HG02970 (cell line): Measurements from ENCODE around the gene EFHD2.
"Not testable (repeated sequence)": the region's sequence is repeated elsewhere in the genome, so short reads cannot be mapped to it uniquely, and the experiment has no call there.

Experiments
- ATAC-seq: cut with Tn5 transposase; IDR thresholded peaks from one replicate; pipeline ENCODE4 v1.9.1; 2021; ENCODE audit warnings: mild to moderate bottlenecking, moderate library complexity, moderate number of reproducible peaks; ENCODE audit not compliant: unreplicated experiment, low FRiP score

The EFHD2 gene

DNA sequence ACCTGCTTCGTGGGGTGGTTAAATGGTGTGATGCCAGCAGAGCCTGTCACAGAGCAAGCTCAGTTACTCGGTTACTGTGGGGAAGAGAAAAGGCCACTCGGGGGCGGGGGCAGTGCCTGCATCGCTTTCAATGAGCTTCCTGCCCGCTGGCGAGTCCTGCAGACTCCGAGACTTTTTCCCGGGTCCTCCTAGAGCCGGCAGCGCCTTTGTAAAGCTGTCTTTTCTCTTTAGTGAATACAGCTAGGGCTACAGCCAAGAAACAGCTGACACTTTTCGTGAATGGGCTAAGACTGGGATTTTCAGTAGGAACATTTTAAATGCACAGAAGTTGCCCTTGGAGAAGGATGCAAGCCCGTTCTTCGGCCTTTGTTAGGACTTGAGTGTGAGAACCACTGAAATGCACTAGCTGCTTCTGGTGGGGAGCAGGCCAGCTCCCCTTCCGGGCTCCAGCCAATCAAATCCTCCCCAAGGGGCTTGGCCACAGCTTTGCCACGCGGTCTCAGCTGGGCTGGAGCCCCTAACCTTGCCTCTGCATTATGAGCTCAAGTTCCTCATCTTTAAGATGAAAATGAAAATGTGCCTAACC, 23.4 kb upstream of the EFHD2 start:
- no peak for ATAC-seq

DNA sequence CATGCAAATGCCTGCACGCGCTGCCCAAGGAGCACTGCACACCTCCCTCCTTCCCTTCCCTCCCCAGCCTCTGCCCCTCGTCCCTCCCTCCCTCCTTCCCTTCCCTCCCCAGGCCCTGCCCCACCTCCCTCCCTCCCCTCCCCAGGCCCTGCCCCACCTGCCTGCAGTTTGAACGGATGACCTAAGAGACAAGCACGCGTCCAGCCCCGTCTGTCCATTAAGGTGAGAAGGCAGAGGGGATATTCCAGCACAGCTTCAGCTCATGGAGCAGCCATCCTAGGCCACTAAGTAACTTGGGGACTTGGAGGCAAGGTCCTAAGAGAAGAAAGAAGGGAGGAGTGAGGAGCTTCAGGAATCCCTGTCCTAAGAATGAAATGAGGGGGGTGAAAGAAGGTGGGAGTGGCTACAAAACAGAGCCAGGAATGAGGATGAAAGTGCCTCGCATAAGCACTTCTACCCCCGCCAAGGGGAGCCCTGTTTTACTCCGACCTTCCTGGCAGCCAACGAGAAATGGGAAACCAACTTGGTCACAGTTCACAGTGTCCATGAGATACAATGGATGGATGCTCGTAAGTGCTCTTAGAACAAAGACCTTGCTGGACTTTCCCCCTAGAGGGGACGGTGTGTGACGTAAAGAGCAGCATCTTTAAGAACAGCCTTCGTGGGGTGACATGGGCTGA, 21.3 kb upstream of the EFHD2 start:
- no peak for ATAC-seq

DNA sequence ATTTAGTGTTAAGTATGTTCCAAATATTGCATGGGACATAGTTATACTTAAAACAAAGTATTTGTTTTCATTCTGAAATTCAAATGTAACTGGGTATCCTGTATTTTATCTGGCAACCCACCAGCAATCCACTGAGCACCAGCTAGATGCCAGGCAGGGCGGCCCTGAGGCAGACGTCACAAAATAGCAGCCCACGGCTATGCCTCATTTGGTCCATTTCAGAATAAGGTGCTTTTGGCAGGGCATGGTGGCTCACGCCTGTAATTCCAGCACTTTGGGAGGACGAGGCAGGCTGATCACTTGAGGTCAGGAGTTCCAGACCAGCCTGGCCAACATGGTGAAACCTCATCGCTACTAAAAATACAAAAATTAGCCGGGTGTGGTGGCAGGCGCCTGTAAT, 19.9 kb upstream of the EFHD2 start:
- ATAC-seq = not testable (repeated sequence)

DNA sequence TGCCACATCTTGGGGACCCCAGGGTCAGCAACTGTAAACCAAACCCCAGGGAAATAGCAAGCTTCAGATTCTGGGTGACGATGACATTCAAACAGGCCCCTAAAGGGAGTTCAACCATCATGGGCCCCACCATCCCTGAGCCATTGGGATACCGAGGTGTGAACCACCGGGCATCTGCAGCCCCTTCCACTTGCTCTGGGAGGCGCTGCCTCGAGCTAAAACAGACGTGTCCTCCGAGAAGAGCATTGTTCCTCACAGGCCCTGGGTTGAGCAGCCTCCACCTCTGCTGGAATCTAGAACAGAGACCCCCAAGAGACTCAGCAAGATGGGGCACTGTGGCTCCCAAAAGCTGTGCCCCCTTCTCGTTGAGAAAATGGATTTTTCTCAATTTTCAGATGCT, 19.0 kb upstream of the EFHD2 start:
- ATAC-seq = no peak

DNA sequence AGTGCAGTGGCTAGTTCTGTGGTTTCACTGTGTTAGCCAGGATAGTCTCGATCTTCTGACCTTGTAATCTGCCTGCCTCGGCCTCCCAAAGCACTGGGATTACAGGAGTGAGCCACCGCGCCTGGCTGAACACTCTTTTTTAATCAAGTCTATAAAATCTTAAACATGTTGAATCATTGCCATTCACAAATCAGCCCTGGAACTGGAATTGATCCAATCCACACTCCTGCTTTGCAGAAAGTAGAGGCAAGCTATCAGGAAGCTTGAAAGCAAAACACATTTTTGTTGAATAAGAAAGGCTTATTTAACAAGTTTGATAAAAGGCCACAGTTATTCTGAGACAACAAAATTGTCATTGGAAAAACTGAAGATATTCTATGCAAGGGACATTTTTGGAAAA, 18.3 kb upstream of the EFHD2 start:
- no peak for ATAC-seq

DNA sequence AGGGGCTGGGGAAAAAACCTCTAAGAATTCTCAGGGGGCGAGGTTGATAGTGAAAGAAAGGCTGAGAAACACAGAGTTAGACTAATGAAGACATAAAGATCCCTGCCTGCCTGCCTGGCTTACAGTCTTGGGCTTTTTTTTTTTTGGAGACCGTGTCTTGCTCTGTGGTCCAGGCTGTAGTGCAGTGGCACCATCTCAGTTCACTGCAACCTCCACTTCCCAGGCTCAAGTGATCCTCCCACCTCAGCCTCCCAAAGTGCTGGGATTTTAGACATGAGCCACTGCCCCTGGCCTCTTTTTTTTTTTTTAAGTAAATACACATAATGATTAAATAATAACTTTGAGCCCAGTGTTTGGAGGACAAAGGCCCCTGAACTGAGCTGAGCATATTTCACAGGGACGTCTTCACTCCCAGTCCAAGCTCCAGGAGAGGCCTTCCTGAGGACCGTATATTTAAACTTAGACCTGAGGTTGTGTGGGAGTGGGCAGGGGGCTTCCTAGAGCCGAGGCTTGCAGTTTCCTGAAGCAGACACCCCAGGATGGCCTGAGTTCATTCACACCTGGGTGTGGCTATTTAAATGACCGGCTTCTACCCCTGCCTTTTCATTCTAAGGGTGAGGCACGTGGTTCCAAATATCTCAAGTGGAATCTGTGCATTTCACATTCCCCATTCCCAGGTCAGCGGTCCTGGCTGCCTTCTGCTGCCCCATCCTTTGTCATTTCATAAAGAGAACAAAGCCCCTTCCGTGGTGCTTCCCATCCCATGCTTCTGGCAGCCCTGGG, 16.0 kb upstream of the EFHD2 start:
- ATAC-seq = no peak

DNA sequence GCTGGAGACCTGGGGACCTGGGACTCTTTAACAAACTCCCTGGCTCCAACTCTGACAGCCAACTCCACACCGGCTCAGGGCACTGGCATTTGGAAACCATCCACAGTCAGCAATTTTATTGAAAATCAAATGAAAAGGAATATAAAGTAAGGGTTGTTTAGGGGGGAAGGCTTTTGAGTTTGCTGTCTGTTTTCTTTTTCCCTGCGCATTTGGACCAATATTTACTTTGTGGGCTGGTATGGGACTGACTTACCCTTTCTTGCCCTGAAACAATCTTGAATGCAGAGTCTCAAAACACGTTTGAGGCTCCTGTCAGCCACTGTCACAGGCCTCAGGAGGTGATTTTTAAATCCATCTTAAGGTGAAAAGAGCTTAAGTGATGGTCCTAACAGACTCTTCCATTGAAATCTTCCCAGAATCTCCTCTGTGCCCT, 15.4 kb upstream of the EFHD2 start:
- ATAC-seq = no peak

DNA sequence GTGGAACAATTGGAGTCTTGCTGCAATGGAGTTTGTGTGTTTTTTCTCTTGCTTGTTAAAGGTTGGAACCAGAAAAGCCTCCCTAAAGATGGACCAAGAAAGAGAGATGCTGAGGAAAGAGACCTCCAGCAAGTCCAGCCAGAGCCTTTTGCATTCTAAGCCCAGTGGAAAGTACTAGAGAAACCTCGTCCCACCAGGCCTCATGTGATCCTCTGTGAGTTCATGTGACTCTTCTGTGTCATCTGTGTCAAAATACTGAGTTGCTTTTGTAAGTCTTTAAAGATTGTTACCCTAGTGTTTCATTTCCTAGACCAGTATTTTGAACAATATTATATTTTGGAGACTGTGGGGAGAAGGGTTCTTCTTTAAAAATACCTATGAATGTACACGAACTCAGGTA, 12.5 kb upstream of the EFHD2 start:
- ATAC-seq = no peak

DNA sequence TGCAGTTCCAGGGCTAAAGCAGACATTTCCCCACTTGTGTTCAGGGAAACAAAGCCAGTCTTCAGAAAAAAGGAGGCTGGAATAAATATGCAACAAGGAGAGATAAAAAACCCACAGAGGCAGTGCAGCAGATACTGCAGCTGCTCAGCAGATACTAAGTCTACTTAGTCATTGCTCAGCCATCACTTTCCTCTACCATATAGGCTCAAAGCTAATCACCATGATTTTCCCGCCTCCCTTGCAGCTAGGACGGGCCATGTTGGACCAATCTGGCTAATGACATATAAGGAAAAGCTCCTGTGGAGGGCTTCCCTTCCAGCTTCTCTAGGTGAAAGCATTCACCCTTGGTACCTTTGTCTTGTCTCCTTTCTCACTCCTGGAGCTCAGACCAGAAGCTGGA, 10.0 kb upstream of the EFHD2 start:
- ATAC-seq = no peak

DNA sequence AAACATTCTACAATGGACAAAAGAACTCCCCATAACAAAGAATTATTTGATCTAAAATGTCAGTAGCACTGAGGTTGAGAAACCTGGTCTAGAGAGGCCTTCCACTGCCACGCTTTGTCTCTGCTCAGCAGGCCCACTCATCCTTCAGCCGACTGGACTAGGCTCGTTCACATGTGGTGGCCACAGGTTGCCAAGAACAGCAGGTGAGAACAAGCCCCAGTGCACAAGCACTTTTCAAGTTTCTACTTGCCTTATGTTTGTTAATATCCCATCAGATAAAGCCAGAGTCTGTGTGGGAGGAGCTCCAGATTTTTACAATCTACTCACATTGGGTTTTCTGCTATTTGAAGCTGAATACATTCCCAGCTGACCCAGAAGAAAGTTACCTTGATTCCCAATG, 9.1 kb upstream of the EFHD2 start:
- ATAC-seq = no peak

DNA sequence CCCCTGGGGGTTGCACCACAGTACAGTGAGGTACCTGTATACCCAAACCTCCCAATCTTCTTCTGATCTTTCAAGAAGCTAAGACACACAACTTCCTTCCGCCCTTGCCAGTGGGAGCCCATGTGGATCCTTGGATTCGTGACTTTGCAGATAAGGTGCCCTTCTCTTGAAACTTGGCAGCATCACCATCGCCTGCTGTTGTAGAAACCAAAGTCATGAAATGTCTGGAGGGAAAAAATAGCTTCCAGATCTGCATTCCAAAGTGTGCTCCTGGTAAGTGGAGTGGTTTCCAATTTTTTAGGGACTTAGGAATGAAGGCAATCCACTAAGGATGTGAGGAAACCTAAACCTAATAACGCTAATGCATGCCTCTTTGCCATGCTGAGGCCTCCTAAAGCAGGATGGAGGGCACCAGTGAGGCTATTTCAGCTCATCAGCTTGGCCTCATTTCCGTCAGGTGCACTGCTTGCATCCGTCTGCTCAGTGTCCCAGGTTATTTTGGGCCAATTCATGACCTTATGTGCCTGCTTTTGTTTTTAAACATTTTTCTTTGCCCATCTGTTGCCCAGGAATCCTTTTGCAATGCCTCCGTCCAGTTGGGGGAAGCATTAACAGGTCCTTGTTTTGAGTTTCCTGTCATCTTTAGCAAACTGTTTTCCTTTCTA, 8.2 kb upstream of the EFHD2 start:
- ATAC-seq = no peak

DNA sequence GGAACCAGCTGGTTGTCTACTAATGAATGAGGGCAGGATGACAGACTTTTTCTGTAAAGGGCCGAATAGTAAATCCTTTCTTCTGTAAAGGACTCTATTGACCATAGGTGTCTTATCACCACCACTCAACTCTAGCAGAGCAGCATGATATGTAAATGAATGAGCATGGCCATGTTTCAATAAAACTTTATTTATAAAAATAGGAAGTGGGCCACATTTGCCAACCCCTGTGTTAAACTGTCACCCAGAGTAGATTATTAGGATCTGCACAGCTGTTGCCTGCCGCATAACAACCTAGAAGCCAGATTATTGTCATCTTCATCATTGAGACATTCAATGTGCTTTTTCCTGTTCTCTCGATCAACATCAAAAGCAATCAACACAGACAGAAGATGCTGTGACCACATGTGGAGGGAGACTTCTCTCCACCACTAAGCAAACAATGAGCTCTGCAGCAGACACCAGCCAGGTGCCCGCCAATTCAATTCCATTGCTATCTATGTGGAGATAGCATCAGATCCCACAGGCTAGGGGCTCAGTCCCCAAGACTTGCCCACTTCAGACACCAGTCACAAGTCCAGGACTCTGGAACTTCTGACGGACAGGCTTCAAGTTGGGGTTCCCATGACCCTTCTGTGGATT, 6.8 kb upstream of the EFHD2 start:
- ATAC-seq = no peak

DNA sequence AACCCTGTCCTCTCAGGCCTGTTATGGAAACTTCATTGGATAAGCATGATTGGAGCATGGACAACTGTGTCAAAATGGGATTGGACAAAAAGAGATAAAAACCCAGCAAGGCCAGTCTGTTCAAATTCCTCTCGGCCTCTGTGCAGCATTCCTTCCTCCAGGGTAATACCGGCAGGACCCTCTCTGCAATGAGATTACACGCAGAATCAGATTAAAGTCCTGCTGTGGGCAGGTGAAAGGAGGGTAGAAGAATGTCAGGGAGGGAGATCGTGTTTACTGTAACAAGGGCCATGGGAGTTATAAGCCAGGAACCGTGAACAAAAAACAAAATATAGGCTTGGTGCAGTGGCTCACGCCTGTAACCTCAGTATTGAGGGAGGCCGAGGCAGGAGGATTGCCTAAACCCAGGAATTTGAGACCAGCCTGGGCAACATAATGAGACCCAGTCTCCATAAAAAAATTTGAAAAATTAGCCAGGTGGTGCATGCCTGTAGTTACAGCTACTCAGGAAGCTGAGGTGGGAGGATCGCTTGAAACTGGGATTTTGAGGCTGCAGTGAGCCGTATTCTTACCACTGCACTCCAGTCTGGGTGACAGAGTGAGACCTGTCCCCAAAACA, 5.6 kb upstream of the EFHD2 start:
- ATAC-seq = no peak

DNA sequence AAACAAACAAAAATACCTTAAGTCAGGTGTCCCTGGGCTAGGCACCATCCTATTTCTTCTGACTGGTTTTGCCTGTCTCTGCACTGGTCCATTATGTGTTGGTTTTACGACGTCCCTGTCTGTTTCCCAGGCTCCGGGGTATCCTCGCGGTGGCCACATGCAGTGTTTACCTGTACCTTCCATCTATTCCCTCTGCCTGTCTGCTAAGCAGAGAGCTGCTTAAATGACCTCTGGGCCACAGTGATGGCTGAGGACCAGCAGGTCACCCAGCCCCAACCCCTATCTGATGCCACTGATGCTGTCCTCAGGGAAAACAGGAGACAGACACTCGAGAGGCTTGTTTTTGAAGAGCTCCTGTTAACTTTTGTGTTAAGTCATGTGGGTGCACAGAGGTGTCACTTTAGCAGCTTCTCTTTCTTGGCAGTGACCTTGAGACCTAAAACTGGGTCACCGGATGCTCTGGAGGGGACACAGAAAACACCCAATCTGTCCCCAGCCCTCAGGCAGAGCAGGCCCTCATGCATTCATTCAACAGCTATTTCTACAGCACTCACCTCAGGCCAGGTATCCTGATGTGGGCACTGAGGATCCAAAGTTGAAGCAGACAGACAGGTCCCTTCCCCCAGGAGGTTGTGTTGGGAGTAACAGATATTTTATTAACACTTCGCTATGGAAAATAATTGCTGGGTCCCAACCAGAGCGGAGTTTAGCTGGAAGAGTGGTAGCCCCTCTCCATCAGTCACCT, 4.4 kb upstream of the EFHD2 start:
- ATAC-seq = no peak

DNA sequence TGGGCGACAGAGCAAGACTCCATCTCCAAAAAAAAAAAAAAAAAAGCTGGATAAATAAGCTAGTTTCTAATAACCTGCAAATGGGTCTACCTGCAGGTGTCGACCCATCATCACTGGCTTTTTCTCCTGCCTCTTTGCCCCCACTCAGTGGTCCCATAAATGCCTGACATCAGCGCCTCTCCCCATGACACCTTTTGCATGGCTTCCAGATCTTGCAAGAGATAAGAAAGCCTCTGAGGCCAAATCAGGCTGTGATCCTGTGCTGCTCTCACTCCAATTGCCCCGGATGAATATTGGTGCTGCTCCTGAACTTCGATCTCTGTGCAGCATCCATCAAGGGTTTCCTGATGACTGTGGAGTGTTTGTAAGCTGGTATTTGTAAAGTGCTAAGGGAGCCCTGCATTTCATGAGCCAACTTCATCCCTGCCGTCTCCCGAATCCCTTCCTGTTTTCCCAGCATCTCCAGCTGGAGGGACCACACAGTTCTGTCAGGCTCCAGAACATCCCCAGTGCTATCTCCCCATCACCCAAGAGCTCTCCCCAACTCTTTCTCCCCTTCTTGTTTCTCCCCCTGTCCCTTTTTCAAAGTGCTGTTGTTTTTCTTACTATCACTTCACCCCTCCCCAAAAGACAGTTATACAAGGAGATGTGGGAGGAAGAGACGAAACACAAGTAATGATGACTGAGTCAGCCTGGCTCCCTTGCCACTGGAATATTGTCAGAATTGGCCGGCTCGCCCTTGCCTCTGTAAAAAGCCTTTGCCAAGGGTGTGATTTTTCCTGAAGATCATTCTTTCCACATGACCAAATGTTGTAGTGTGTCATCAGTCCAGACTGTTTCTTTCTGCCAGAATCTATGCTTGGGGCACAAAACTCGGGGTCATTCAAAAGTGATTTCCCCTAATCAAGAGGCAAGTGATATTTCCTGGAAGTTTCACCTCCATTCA, 2.8 kb upstream of the EFHD2 start:
- no peak for ATAC-seq

DNA sequence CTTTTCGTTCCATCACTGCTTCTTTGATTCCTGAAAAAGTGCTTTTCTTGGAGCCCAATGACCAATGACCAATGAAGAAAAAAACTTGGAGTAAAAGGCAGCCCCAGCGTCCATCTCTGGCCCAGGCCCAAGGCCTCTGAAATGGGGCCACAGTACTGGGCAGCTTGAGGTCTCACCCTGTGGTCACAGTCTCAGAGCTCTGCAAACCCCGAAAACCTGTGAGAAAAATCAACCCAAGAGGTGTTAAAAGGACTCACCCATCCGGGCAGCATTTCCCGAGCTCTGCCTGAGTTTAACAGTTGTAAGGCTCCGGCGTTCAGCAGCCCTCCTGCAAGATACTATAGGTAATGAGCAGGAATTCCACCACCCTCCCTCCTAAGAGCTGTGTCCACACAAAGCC, 2.1 kb upstream of the EFHD2 start:
- ATAC-seq = no peak

DNA sequence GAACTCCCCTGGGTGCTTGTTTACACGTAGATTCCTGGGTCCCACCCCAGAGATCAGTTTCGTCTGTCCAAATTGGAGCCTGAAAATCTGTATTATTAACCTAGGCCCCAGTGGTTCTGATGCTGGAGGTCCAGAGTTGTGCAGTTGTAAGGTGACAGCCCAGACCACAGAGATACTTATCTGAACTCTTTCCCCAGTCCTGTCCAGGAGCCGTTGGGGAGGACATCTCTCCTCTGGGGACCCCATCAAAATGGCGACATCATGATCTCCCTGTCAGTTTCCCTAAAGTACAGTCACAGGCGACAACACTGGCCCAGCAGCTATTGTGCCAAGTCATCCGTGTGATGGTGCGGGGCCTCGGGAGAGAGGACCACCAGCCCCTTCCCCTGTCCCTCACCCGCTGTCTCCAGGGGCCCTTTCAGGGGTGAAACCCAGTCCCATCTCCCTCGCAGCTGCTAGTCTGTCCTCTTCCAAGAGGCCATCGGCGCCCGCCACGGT, 749 bp upstream of the EFHD2 start:
- ATAC-seq = no peak

DNA sequence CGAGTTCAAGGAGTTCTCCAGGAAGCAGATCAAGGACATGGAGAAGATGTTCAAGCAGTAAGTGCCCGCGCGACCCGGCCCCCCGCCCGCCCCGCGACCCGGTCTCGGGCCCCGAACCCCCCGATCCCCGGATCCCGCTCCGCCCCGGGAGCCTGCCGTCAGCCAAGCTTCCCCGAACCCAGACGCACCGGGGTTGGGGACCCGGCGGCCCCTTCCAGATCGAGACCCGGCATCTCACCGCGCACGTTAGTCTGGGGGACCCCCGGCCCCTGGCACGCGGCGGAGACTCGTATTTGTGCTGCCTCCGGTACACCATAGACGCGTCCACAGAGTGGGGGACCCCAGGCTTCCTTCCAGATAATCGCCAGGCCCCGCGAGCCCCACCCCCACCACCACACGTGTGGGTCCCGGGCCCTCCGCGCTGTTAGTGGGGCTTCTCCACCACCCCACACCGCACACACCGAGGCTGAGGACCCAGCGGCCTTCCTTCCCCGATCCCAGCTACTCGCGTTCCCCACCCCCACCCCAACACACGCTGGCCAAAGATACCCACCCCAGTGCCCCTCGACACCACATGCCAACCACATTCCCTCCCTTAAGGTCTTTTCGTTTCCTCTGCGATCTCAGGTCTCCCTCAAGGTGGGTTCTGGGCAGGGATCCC, 665 bp downstream of the EFHD2 start:
- ATAC-seq = no peak
